SK-N-SH (cell line): ENCODE data around the gene FUNDC2. TPM values are rescaled to one million over a fixed set of nuclear protein-coding genes. Genes with fewer than 3 reads are reported as not detected.

Experiments
- CTCF ChIA-PET: fragments of 300-600, 350-600 bp; formaldehyde crosslinking; extraction: SDS; loops from one replicate; lab custom pipeline; 2021; lab: Yijun Ruan, JAX
- POLR2A ChIA-PET: fragments of 350-600 bp; sonication (Branson Sonifier 250); formaldehyde crosslinking; extraction: SDS; loops from one replicate; lab custom pipeline; 2020; ENCODE audit warnings: antibody characterized with exemption, inconsistent platforms; lab: Yijun Ruan, JAX
- DNase-seq: peaks from one replicate; pipeline ENCODE4 v3.0.0; 2012
- H2AFZ ChIP-seq: fragments of 200-600 bp; sonication (generic); 2 replicates; pipeline ENCODE4 v1.8.1; 2016; ENCODE audit warnings: antibody characterized with exemption, mild to moderate bottlenecking, low read depth
- H3F3A ChIP-seq: fragments of 200-600 bp; sonication (generic); replicated peaks from 2 replicates; pipeline ENCODE3; 2016; ENCODE audit warnings: antibody characterized with exemption, mild to moderate bottlenecking; ENCODE audit not compliant: insufficient read depth
- H3K27ac ChIP-seq, 2 experiments: fragments of 200-500 bp in 1 of 2; fragments of 200-600 bp in 1 of 2; sonication (Bioruptor generic) in 1 of 2; sonication (generic), shearing (Covaris generic) in 1 of 2; 2 replicates each; pipeline versions ENCODE4 v1.5.1 to v1.6.1; 2014 to 2016; ENCODE audit warnings: low read depth in 2 of 2, inconsistent platforms in 1 of 2, low read length in 1 of 2, mild to moderate bottlenecking in 1 of 2, mixed read lengths in 1 of 2
- H3K27me3 ChIP-seq: fragments of 200-600 bp; sonication (generic), shearing (Covaris generic); 2 replicates; pipeline ENCODE4 v1.6.1; 2016; ENCODE audit warnings: mixed run types; ENCODE audit not compliant: insufficient read depth
- H3K36me3 ChIP-seq, 2 experiments: fragments of 200-500 bp in 1 of 2; fragments of 200-600 bp in 1 of 2; sonication (Bioruptor generic) in 1 of 2; sonication (generic) in 1 of 2; replicated peaks in 1 of 2; 2 replicates each; pipeline versions ENCODE3 to v1.5.1; 2014 to 2016; ENCODE audit warnings: low read length in 1 of 2, mild to moderate bottlenecking in 1 of 2; ENCODE audit not compliant: insufficient read depth in 2 of 2, control insufficient read depth in 1 of 2
- H3K4me1 ChIP-seq, 2 experiments: fragments of 200-500 bp in 1 of 2; fragments of 200-600 bp in 1 of 2; sonication (Bioruptor generic) in 1 of 2; sonication (generic), shearing (Covaris generic) in 1 of 2; 2 replicates each; pipeline versions ENCODE4 v1.5.1 to v1.6.1; 2014 to 2016; ENCODE audit warnings: low read depth in 1 of 2, low read length in 1 of 2, mixed run types in 1 of 2; ENCODE audit not compliant: insufficient read depth in 2 of 2, control insufficient read depth in 1 of 2
- H3K4me2 ChIP-seq: fragments of 200-600 bp; sonication (generic), shearing (Covaris generic); 2 replicates; pipeline ENCODE4 v1.6.1; 2017; ENCODE audit warnings: mixed run types
- H3K4me3 ChIP-seq, 2 experiments: fragments of 200-500 bp in 1 of 2; fragments of 200-600 bp in 1 of 2; sonication (Bioruptor generic) in 1 of 2; sonication (generic), shearing (Covaris generic) in 1 of 2; 2 replicates each; pipeline versions ENCODE4 v1.5.1 to v1.8.1; 2014 to 2016; ENCODE audit warnings: low read depth in 2 of 2, inconsistent platforms in 1 of 2, low read length in 1 of 2, mild to moderate bottlenecking in 1 of 2, mixed read lengths in 1 of 2, moderate library complexity in 1 of 2
- H3K79me2 ChIP-seq: fragments of 200-600 bp; sonication (generic); 2 replicates; pipeline ENCODE4 v1.8.1; 2017; ENCODE audit warnings: mild to moderate bottlenecking; ENCODE audit not compliant: insufficient read depth
- H3K9ac ChIP-seq: fragments of 200-600 bp; sonication (generic); 2 replicates; pipeline ENCODE4 v1.6.1; 2017; ENCODE audit warnings: mixed run types
- H3K9me2 ChIP-seq: fragments of 200-600 bp; sonication (generic); 2 replicates; pipeline ENCODE4 v1.6.1; 2017; ENCODE audit warnings: mixed run types
- H3K9me3 ChIP-seq: fragments of 200-600 bp; sonication (generic); 2 replicates; pipeline ENCODE4 v1.6.1; 2017; ENCODE audit warnings: mixed run types, mild to moderate bottlenecking, moderate library complexity
- H4K20me1 ChIP-seq: fragments of 200-600 bp; sonication (generic); 2 replicates; pipeline ENCODE4 v1.6.1; 2017; ENCODE audit warnings: mild to moderate bottlenecking, mixed run types; ENCODE audit not compliant: insufficient read depth
- CHD2 ChIP-seq: fragments of 150-350 bp; IDR thresholded peaks from 2 replicates; pipeline ENCODE4 v1.6.1; 2018; ENCODE audit warnings: low read length; ENCODE audit not compliant: partially characterized antibody
- GABPA ChIP-seq: IDR thresholded peaks from 2 replicates; pipeline ENCODE4 v1.4.0; 2012; ENCODE audit warnings: low read depth, mild to moderate bottlenecking
- JUND ChIP-seq: IDR thresholded peaks from 2 replicates; pipeline ENCODE4 v1.4.0; 2012
- MEF2A ChIP-seq: IDR thresholded peaks from 2 replicates; pipeline ENCODE4 v1.4.0; 2012; ENCODE audit warnings: low read depth, borderline replicate concordance
- POLR2AphosphoS5 ChIP-seq: IDR thresholded peaks from 2 replicates; pipeline ENCODE4 v1.6.1; 2012; ENCODE audit warnings: low read depth, low read length
- RAD21 ChIP-seq: IDR thresholded peaks from 2 replicates; pipeline ENCODE4 v1.6.1; 2012; ENCODE audit warnings: mild to moderate bottlenecking, low read length
- RCOR1 ChIP-seq: fragments of 150-350 bp; IDR thresholded peaks from 2 replicates; pipeline ENCODE4 v1.6.1; 2017; ENCODE audit warnings: antibody characterized with exemption, low read length
- SMC3 ChIP-seq: IDR thresholded peaks from 2 replicates; pipeline ENCODE4 v1.6.1; 2012; ENCODE audit warnings: low read depth, low read length, improper control_type of control experiment
- TAF1 ChIP-seq: IDR thresholded peaks from 2 replicates; pipeline ENCODE4 v1.6.1; 2012; ENCODE audit warnings: low read depth, mild to moderate bottlenecking, low read length, moderate library complexity, borderline replicate concordance
- ZBTB33 ChIP-seq: IDR thresholded peaks from 2 replicates; pipeline ENCODE4 v1.4.0; 2012; ENCODE audit warnings: low read depth, borderline replicate concordance
- WGBS: methylation state at CpG from one replicate; pipeline ENCODE4 v1.1.6; 2017; ENCODE audit warnings: low lambda C conversion rate; 5-methylcytosine and 5-hydroxymethylcytosine counted together
- polyA plus RNA-seq, 3 experiments: library from polyadenylated mRNA; depleted of rRNA; stranded (reverse); fragments of >200 nt; gene quantifications; 2 replicates each; pipeline ENCODE4 v1.2.3, GENCODE V29; 2012
- TF ChIP-seq, protein P1 (sequence below): fragments of 200-600 bp; sonication (generic); IDR thresholded peaks from 2 replicates; pipeline ENCODE4 v1.6.1; 2017; ENCODE audit warnings: antibody characterized with exemption, mild to moderate bottlenecking, moderate library complexity
- TF ChIP-seq, protein P2 (sequence below): fragments of 150-350 bp; IDR thresholded peaks from 2 replicates; pipeline ENCODE4 v1.6.1; 2017; ENCODE audit warnings: antibody characterized with exemption, low read length, low read depth, borderline replicate concordance
- TF ChIP-seq, protein P3 (sequence below): IDR thresholded peaks from 2 replicates; pipeline ENCODE4 v1.4.0; 2012; ENCODE audit warnings: low read depth, borderline replicate concordance

Gene FUNDC2
- polyA plus RNA-seq, 1 of the 3 experiments (the other 2 are of a cell fraction): 55.9 TPM

DNA sequence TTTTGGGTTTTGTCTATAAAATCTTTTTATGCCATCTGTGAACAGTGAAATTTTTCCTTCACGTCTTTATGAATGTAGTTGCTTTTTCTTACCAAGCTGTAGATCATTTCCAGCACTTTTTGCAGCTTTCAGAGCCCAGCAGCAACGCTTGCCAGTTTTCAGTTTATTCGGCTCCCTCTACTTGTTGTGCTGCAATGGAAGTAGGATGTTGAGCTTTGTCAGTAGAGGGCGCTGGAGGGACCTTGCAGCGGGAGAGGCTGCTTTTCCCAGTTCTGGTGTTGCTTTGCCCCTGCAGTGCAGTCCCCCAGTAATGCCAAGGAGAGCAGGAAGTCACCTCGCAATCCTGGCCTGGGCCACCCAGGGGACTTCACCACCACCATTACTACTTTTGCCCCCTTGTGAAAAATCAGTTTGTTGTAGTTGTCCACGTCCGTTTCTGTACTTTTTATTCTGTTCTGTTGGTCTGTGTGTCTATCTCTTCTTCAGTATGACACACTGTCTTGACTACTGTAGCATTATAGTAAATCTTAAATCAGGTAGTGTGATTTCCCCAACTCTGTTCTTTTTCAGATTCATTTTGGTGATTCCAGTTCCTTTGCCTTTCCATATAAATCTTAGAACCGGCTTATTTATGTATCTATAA, 22.5 kb downstream of the FUNDC2 start:
- H3K9ac ChIP-seq: no peak overlapping the region
- H3K9me2 ChIP-seq: no peaks in the 10 kb centered on the region
- DNase-seq: peak; percentile 39
- TF ChIP-seq, protein P1, sequence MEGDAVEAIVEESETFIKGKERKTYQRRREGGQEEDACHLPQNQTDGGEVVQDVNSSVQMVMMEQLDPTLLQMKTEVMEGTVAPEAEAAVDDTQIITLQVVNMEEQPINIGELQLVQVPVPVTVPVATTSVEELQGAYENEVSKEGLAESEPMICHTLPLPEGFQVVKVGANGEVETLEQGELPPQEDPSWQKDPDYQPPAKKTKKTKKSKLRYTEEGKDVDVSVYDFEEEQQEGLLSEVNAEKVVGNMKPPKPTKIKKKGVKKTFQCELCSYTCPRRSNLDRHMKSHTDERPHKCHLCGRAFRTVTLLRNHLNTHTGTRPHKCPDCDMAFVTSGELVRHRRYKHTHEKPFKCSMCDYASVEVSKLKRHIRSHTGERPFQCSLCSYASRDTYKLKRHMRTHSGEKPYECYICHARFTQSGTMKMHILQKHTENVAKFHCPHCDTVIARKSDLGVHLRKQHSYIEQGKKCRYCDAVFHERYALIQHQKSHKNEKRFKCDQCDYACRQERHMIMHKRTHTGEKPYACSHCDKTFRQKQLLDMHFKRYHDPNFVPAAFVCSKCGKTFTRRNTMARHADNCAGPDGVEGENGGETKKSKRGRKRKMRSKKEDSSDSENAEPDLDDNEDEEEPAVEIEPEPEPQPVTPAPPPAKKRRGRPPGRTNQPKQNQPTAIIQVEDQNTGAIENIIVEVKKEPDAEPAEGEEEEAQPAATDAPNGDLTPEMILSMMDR: peak; percentile 71
- TF ChIP-seq SMC3 (peak; percentile 45; the same call in 1 of the 2 replicates), POLR2AphosphoS5 (no peak), GABPA (no peak), RAD21 (peak; percentile 50), ZBTB33 (no peak), JUND (no peak), MEF2A (no peak), RCOR1 (no peak), CHD2 (no peak), TAF1 (no peak)
- TF ChIP-seq, protein P2, sequence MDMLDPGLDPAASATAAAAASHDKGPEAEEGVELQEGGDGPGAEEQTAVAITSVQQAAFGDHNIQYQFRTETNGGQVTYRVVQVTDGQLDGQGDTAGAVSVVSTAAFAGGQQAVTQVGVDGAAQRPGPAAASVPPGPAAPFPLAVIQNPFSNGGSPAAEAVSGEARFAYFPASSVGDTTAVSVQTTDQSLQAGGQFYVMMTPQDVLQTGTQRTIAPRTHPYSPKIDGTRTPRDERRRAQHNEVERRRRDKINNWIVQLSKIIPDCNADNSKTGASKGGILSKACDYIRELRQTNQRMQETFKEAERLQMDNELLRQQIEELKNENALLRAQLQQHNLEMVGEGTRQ: no peak
- TF ChIP-seq, protein P3, sequence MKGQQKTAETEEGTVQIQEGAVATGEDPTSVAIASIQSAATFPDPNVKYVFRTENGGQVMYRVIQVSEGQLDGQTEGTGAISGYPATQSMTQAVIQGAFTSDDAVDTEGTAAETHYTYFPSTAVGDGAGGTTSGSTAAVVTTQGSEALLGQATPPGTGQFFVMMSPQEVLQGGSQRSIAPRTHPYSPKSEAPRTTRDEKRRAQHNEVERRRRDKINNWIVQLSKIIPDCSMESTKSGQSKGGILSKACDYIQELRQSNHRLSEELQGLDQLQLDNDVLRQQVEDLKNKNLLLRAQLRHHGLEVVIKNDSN: no peak
- H3F3A ChIP-seq: no peaks in the 10 kb centered on the region
- no peak overlapping the region for H2AFZ ChIP-seq
- H3K4me3 ChIP-seq: no peak overlapping the region
- 33% methylated on average over 9 of the region's 9 CpGs for WGBS
- H4K20me1 ChIP-seq: no peaks in the 10 kb centered on the region
- H3K27me3 ChIP-seq: no peaks in the 10 kb centered on the region
- H3K4me2 ChIP-seq: no peak overlapping the region
- no peak overlapping the region for H3K27ac ChIP-seq
- H3K79me2 ChIP-seq: no peaks in the 10 kb centered on the region
- peaks cover 2 to 7% of the 10 kb centered on the region in 2 experiments for H3K36me3 ChIP-seq
- ChIA-PET CTCF (interaction anchor here (0.7 to 1.2 kb wide), 8 partner anchors 8 to 64 kb away, joined by 3 to 8 read pairs (median 4); no protein-coding TSS in a partner anchor), POLR2A (interaction anchor here (1.0 kb wide), 1 partner anchor 22 kb away, joined by 3 read pairs; the partner anchor contains the start of gene FUNDC2)
- H3K4me1 ChIP-seq: no peaks in the 10 kb centered on the region
- H3K9me3 ChIP-seq: no peaks in the 10 kb centered on the region
